ENCODE measurements around the gene MGAT5B.
"Not testable (repeated sequence)": the region's sequence is repeated elsewhere in the genome, so short reads cannot be mapped to it uniquely, and the experiment has no call there.

Gene MGAT5B

GRCh38 chr17:76868176-76868668 is at the start of gene MGAT5B:
Gene MGAT5B, plus strand, starts transcription at chr17:76868404. Its CDS starts 626 bp downstream, at chr17:76869030.
- peak; percentile 19 for DNase-seq

- DNase-seq = no peak
Measured at GRCh38 chr17:76820039-76820438, 48.2 kb upstream of the MGAT5B start.

GRCh38 chr17:76820561-76820960 is 47.6 kb upstream of the MGAT5B start:
- DNase-seq = no peak

GRCh38 chr17:76822184-76822778 is 45.9 kb upstream of the MGAT5B start:
- DNase-seq = no peak

- DNase-seq = no peak
Measured at GRCh38 chr17:76824093-76824492, 44.1 kb upstream of the MGAT5B start.

- DNase-seq = no peak
Measured at GRCh38 chr17:76826330-76827068, 41.7 kb upstream of the MGAT5B start.

- DNase-seq = no peak
Measured at GRCh38 chr17:76827736-76828135, 40.5 kb upstream of the MGAT5B start.

GRCh38 chr17:76830987-76831715 is 37.1 kb upstream of the MGAT5B start:
- no peak for DNase-seq

- no peak for DNase-seq
Measured at GRCh38 chr17:76833034-76833644, 35.1 kb upstream of the MGAT5B start.

- no peak for DNase-seq
Measured at GRCh38 chr17:76833747-76834146, 34.5 kb upstream of the MGAT5B start.

GRCh38 chr17:76834870-76835269 is 33.3 kb upstream of the MGAT5B start:
- no peak for DNase-seq

- DNase-seq = no peak
Measured at GRCh38 chr17:76840443-76840767, 27.8 kb upstream of the MGAT5B start.

- no peak for DNase-seq
Measured at GRCh38 chr17:76840884-76841775, 27.1 kb upstream of the MGAT5B start.

GRCh38 chr17:76841776-76842405 is 26.3 kb upstream of the MGAT5B start:
- DNase-seq = no peak

- DNase-seq = not testable (repeated sequence)
Measured at GRCh38 chr17:76843068-76843467, 25.1 kb upstream of the MGAT5B start.

GRCh38 chr17:76843703-76844484 is 24.3 kb upstream of the MGAT5B start:
- no peak for DNase-seq

- DNase-seq = no peak
Measured at GRCh38 chr17:76844485-76844829, 23.7 kb upstream of the MGAT5B start.

- no peak for DNase-seq
Measured at GRCh38 chr17:76844846-76845245, 23.4 kb upstream of the MGAT5B start.

- DNase-seq = no peak
Measured at GRCh38 chr17:76845541-76846017, 22.6 kb upstream of the MGAT5B start.

- no peak for DNase-seq
Measured at GRCh38 chr17:76847031-76847430, 21.2 kb upstream of the MGAT5B start.

GRCh38 chr17:76848670-76849069 is 19.5 kb upstream of the MGAT5B start:
- no peak for DNase-seq
